COLO668 (cell line): ENCODE measurements around the gene SPECC1.
"Not testable (repeated sequence)": the region's sequence is repeated elsewhere in the genome, so short reads cannot be mapped to it uniquely, and the experiment has no call there.

Experiments used
- DNase-seq: peaks from one replicate; lab custom pipeline; 2025; ENCODE audit not compliant: unreplicated experiment; lab: John Stamatoyannopoulos, UW

The SPECC1 gene

DNA sequence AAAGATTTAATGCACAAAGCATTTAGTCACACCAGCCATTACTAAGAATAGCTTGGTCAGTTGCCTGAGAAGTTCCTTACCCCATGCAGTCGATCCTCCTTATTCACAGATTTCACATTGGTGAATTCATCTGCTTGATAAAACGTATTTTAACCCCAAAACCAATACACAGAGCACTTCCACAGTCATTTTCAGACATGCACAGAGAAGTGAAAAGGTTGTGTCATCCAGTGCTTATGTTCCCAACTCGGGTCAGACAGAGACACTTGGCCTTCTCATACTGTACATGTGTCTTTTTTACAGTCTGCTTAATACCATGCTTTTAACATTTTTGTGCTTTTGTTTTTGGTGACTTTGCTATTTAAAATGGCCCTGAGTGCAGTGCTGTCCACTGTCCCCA is 219.7 kb downstream of the SPECC1 start:
- DNase-seq = no peak

DNA sequence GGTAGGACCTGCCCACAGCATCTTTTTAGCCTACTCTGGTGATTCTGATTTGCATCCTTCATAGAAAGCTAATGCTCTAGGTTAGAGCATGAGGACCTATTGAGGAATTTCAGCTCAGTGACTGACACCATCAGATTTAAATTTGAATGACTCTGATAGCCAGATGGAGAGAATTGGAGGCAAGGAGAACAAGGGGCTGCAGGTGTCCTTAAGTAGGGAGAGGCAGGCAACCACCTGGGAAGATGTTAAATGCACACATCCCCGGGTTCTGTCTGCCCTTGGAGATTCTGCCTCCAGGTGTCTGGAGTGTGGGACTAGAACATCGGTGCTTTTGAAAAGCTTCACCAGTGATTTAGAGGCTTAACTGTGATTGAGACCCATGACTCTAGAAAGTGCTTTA is 221.8 kb downstream of the SPECC1 start:
- no peak for DNase-seq

DNA sequence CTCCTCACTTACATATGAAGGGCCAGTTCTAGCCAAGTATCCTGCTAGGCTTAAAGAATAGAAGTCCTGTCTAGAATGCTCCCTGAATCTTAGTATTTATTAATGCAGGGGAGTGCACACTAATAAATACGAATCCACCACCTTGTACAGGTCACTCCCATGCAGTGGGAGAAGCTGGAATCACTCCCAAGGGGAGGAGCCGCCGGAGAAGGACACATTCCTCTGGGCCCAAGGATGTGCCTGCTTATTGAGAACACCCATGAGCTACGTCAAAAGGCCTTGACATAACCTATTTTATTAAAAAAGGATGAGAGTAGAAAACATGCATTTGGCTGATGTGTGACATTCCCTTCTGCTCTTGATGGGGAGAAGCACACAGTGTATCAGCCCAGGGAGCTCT is 223.5 kb downstream of the SPECC1 start:
- DNase-seq = no peak

DNA sequence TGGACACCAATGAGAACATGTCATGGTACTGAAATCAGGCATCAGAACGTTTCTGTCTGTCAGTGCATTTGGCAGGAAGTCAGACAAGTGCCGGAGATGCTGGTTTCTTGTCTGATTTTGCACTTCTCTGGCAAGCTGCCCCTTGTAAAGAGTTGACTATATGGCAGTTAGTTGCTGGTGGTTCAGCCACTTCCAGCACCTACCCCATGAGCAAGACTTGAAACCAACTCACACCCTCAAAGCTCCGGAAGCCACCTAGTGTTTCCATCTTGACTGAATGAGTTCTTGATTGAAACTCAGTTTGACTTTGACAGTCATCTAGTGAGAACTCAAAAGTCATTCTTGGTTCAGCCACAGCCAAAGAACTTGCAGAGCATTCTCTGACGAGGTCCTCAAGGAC is 225.1 kb downstream of the SPECC1 start:
- DNase-seq = no peak

DNA sequence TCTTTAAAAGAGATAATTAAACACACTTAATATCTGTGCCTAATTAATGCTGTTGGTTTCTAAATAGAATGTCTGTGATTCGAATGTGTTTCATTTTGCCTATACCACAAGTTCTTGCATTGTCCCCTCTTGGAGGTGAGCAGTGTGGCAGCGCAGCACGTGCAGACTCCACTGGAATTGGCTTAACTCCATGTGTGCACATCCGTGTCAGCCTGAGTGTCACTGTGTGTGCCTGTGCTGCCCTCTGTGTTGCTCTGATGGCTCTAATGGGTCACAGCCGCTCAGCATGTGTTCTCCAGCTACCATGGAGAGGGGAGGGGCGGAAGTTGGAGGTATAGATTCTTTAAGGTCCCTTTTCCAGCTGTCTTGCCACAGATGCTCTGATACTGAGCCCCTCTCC is 226.6 kb downstream of the SPECC1 start:
- DNase-seq = no peak

DNA sequence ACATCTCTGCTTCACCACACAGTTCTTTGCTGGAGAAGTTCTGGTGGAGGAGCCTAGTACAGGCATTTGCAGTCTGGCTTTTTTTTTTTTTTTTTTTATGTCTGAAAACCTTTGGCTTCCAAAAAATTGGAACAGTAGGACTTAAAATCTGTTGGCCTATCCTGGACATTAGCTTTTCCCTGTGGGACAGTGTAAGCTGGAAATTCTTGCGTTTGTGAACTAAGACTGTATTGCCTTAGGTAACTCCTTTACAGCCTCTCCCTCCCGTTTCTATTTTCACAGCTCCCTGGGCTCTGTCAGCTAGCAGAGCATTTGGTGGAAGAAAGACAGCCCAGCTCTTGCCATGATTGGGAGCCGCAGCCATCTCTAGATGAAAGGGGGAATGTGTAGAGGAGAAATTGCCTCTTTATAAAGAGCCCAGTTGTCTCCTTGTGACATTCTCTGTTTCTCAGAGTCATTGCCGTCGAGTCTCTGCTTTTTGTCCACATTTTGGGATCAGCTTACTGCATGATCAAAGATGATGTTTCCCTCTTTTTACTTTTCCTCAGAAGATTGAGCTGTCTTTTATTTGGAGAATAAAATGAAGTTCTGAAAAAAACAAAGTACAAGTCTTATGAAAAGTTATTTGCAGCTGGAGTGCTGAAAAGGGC is 227.5 kb downstream of the SPECC1 start:
- DNase-seq = no peak

DNA sequence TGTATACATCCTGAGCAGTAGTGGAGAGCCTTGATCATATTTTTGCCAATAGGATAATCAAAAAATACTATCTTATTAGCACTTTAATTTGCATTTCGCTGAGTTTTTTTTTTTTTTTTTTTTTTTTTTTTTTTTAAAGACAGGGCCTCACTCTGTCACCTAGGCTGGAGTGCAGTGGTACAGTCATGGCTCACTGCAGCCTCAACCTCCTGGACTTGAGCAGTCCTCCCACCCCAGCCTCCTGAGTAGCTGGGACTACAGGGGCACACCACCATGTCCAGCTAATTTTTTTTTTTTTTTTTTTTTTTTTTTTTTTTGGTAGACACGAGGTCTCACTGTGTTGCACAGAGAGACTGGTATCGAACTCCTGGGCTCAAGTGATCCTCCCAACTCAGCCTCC is 230.6 kb downstream of the SPECC1 start:
- not testable (repeated sequence) for DNase-seq

DNA sequence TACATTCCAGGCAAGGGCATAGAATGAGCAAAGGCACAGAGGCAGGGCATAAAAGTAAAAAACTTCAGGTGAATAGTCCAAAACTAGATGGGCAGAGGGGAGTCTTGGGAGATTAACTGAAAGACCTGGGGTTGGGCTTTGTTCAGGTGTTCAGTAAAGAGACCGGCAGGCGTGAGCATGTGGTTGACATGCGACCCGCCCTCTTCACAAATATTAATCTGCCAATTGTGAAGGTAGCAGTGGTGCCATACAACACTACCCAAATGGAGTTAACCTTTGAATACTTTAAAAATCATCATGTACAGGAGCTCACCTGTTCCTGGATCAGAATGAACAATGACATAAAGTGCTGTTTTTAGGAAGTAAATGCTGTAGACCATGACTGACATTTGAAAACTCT is 232.7 kb downstream of the SPECC1 start:
- DNase-seq = peak; percentile 7

DNA sequence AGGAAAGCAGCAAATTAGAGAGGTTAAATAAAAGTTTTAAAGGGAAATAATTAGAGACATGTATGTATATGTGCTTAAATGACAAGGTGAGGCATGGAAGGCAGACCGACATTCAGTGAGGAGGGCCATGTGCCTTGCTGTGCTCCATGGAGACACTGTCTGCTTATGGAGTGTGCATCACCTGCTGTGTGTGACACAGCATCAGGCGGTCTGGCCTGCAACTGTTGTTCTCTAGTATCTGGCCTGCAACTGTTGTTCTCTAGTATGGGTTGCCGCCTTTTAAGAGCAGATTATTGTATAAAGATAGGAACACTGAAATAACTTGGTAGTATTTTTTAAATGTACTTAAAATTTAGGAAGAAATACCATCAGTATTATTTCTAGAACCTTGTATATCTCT is 233.1 kb downstream of the SPECC1 start:
- no peak for DNase-seq

DNA sequence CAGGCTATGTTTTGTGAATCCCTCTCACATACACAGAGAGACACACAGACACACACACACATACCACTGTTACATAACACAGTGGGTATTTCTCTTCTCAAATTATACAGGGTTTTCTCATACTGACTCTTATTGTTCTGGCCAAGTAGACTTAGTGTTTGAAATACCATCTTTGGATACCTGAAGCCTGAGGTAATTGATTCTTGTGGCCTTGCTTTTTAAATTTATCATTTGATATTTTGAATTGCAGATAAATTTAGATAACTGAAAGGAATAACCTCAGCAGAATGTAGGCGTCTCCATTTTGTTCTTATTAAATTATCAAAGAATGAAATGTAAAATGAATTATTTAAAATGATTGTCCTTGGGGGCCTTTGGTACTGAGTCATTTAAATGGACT is 234.4 kb downstream of the SPECC1 start:
- no peak for DNase-seq

DNA sequence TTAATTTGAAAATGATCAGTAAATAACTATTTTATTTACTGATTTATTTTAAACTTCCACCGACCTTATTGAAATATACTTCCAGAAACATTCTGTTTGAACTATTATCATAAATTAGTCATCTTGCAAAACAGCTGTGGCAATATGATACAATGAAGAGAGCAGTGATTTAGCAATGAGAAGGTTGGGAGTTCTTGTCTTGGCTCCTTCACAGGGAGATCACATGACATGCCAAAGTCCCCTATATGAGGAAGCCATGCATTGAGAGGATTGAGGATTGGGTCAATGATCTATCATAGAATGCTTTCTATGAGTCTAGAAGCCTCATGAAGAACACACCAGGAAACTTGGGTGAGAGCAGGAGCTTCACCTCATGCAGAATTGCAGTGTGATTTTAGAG is 235.5 kb downstream of the SPECC1 start:
- DNase-seq = no peak

DNA sequence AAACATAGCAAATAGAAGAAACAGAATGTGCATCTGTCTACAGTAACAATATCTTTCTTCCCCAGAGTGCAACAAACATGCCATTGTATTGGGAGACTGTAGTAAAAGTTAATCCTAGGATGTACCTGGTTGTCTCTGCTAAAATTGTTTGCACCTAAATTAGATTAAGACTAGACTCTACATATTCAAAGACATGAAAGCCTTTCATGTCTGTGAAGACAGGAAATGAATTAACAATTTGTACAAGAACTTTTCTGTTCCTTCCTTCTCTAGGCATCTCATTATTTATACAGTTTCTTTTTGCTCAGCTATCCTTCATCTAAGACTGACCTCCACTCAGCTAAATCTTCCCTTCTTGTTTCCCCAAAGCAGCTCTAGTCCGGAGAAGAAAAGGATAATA is 237.5 kb downstream of the SPECC1 start:
- no peak for DNase-seq

DNA sequence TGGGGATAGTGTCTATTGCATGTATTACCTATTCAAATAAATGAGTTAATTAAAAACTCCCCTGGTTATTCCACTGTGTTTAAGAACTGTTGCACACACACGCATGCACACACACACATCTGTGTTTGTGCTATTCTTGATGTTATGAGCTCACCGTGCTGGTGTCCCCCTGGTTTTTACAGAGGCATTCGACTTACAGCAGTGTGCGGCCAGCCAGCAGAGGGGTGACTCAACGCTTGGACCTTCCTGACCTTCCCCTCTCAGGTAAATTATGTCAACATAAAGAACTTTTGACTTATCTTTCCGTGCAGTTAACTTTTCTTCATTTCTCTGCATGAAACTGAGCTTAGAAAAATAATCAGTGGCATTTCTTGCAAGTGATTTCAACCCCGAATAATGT is 244.2 kb downstream of the SPECC1 start:
- no peak for DNase-seq

DNA sequence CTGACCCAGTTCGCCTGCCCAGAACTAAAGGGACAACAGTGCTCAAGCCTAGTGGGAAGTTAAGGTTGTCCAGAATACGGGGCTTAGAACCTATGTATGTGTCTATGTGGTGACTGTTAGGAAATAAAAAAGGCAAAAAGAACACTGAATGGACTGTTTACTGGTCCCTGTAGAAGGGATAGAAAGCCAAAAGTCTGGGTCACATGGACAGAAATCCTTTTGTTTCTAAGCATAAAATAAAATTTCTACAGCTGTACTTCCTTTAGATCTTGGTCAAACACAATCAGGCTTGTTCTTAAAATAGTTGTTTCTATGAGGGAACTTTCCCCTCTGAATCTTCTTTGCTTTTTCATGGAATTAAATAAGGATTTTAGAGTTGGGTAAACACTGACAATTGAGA is 245.4 kb downstream of the SPECC1 start:
- DNase-seq = no peak

DNA sequence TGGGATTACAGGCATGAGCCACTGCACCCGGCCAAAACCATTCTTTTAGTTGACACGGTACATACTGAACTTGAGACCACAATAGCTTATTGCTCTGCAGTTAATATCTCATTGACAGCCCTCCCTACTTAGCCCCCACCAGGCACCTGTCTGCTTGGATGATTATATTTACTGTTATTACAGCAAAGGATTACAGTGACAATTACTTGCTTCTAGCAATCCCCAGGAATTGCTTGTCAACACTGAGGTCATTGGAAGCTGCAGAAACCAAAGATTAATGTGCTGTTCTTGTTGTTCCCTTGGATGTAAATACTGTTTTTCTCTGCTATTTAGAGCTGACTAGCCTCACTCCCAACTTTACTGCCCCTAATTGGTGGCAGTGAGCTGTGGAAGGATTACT is 247.0 kb downstream of the SPECC1 start:
- peak; percentile 8 for DNase-seq

DNA sequence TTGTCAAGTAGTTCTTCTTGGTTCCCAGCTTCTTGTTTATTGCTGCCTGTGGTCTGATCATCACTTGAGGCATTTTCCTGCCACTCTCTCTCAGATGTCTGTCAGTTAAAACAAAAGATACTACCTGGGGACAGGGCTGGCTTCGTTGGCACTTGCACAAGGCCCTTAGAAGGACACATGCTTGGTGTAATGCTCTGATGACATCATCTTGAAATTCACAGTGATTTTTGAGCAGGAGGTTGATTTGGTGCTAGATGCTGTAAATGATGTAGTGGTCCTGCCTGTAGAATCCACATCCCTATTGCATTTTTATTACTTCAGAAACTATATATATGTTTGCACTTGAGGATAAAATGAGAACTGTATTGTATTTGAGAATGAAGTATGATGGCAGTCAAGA is 247.8 kb downstream of the SPECC1 start:
- DNase-seq = no peak

DNA sequence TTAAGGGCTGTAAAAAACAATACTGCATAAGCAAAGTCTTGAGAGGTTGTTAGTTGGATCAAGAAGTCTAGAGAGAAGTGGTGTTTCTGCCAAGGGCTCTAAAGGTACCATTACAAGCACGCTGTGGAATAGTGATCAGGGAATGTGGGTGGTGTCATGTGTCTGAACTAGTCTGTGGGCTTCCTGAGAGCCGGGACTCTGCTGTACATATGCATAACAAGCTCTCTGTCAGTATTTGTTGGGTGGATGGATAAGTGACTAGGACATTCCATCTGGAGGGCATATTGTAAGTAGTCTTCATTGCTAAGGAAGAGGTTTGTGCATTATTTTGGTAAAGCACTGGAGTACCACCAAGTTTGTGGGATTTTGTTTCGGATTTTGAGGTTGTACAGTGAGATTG is 248.6 kb downstream of the SPECC1 start:
- no peak for DNase-seq

DNA sequence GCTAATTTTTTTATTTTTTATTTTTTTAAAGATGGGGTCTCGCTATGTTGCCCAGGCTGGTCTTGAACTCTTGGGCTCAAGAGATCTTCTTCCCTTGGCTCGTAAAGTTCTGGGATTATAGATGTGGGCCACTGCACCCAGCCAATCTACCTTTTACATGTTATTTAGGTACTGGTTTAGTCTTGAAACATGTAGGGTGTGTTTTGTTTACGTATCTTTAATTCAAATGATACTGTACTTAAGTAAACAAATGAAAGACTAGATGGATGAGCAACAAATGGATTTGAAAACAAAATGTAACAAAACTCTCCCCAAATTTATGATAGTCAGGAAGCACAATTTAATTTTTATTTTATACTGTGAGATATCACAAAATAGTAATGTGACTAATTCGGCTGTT is 250.5 kb downstream of the SPECC1 start:
- DNase-seq = no peak

DNA sequence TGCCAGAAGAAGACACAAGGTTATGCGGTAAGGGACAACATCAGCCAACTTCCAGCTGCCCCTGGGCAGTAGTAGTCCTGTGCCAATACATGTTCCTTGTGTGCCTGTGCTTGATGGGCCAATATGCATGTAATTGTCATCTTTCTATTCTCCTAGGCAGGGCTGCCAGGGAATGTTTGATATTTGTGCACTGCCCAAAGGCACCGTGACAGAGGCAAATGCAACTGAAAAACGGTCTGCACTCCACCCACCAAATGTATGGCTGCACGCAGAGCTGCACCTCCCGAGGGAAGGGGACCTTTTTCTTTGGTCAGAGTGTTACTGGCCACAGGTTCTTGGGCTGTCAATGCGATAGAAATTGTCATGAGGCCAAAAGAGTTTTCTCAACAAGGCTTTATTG is 251.1 kb downstream of the SPECC1 start:
- DNase-seq = no peak

DNA sequence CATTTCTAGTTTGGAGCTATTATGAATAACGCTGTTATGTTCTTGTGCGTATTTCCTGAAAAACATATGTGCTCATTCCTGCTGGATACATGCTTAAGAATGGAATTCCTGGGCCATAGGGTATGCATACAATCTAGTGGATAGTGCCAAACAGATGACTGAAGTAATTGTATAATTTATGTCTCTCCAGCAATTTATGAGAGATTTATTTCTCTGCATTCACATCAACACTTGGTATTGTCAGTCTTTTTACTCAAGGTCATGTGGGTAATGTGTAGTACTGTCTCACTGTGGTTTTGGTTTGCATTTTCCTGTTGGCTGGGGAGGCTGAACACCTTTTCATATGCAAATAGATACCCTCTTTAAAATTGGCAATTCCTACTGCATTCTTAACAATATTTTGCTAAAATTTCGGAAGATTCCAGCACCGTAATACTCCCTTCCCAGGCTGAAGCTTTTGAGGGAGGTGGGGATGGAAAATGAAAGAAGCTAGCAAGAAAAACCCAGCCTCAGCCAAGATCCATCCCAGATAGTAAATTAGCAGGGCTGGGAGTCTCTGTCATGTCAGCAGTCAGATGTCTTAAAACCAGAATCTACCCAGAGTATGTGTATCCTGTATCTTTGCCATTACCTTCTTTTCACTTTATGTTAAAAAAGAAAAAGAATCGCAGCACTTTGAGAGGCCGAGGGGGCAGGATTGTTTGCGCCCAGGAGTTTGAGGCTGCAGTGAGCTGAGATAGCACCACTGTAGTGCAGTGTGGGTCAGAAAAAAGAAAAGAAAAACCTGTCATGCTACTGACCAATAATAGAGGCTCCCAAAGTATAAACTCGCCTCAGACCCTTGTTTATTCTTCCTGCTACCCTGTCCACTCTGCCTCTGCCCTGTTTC is 253.3 kb downstream of the SPECC1 start:
- DNase-seq = no peak

DNA sequence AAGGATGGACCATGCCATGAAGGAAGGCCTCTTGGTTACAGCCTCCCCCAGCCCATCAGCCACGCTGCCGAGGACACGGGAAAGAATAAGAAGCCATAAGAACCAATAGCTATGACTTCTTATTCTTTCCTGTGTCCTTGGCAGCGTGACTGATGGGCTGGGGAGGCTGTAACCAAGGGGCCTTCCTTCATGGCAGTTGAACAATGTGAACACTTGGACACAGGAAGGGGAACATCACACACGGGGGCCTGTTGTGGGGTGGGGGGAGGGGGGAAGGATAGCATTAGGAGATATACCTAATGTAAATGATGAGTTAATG is 253.9 kb downstream of the SPECC1 start:
- DNase-seq = not testable (repeated sequence)

DNA sequence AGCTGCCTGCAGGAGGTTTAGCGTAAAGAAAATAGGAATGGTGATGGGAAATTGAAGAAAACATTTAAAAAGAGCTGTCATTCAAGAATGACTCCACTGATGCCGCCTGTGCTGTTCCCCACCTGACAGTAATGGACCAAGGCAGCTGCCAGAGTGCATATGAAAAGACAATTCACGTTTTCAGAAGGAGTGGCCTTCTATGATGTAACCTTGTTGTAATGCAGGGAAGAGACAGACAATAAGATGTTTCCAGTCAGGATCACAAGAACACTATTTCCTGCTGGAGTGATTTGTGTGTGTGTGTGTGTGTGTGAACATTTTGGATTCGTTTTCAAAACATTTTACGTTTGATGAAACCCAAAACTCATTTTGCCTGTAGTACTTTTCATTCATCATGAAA is 254.4 kb downstream of the SPECC1 start:
- DNase-seq = peak; percentile 17

DNA sequence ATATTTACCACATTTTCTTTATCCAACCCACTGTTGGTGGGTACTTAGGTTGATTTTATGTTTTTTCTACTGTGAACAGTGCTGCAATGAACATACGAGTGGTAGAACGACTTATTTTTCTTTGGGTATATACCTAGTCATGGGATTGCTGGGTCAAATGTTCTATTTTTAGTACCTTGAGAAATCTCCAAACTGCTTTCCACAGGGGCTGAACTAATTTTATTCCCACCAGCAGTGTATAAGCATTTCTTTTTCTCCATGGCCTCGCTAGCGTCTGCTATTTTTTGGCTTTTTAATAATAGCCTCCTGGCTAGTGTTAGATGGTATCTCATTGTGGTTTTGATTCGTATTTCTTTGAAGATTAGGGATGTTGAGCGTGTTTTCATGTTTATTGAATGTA is 255.8 kb downstream of the SPECC1 start:
- no peak for DNase-seq
